HL-60 (cell line): Measurements from ENCODE around the gene DSTYK.

Experiments
- DNase-seq, 2 experiments: peaks; one replicate each; pipeline ENCODE4 v3.0.0-alpha.2; 2010 to 2020; ENCODE audit warnings: low read depth in 1 of 2, low spot score in 1 of 2
- H3K27ac ChIP-seq: fragments of 250-450 bp; sonication (Bioruptor Pico); replicated peaks from 2 replicates; pipeline ENCODE4 v1.5.1; 2020; ENCODE audit warnings: mild to moderate bottlenecking, moderate library complexity
- H3K27me3 ChIP-seq: fragments of 250-450 bp; sonication (Bioruptor Pico); 2 replicates; pipeline ENCODE4 v1.5.1; 2021; ENCODE audit warnings: mild to moderate bottlenecking, moderate library complexity; ENCODE audit not compliant: insufficient read depth, poor library complexity, severe bottlenecking
- H3K4me3 ChIP-seq: replicated peaks from 2 replicates; pipeline ENCODE4 v1.5.1; 2011; ENCODE audit warnings: mild to moderate bottlenecking, control low read depth, low read length; ENCODE audit not compliant: insufficient read depth
- CTCF ChIP-seq: IDR thresholded peaks from one replicate; pipeline ENCODE4 v1.5.1; 2011; ENCODE audit warnings: low read length, control low read depth, inconsistent platforms; ENCODE audit not compliant: insufficient read depth
- GABPA ChIP-seq: IDR thresholded peaks from 2 replicates; pipeline ENCODE4 v1.6.1; 2012; ENCODE audit warnings: low read depth
- POLR2AphosphoS5 ChIP-seq: IDR thresholded peaks from 2 replicates; pipeline ENCODE4 v1.6.1; 2012; ENCODE audit warnings: low read depth
- REST ChIP-seq: IDR thresholded peaks from 2 replicates; pipeline ENCODE4 v1.6.1; 2012; ENCODE audit warnings: low read depth; ENCODE audit not compliant: insufficient replicate concordance
- SPI1 ChIP-seq: IDR thresholded peaks from 2 replicates; pipeline ENCODE4 v1.6.1; 2012; ENCODE audit warnings: low read depth, mild to moderate bottlenecking, borderline replicate concordance

DSTYK gene

GRCh38 chr1:205168291-205168690 is 43.2 kb downstream of the DSTYK start:
- Histone ChIP-seq H3K27me3 (no peaks in the 10 kb centered on the region), H3K27ac (no peak overlapping the region), H3K4me3 (no peak overlapping the region)
- DNase-seq, result no peak
- TF ChIP-seq POLR2AphosphoS5, result no peak
- TF ChIP-seq CTCF, result no peak
- no peak for TF ChIP-seq REST
- TF ChIP-seq SPI1, result no peak
- no peak for TF ChIP-seq GABPA

- Histone ChIP-seq H3K4me3 (no peak overlapping the region), H3K27me3 (no peaks in the 10 kb centered on the region), H3K27ac (no peak overlapping the region)
- no peak for DNase-seq
- TF ChIP-seq REST, result no peak
- TF ChIP-seq SPI1, result no peak
- no peak for TF ChIP-seq CTCF
- no peak for TF ChIP-seq GABPA
- TF ChIP-seq POLR2AphosphoS5, result no peak
Observed at GRCh38 chr1:205162301-205162700, 49.2 kb downstream of the DSTYK start.

GRCh38 chr1:205161076-205161475 is 50.4 kb downstream of the DSTYK start:
- no peak for DNase-seq
- no peak for TF ChIP-seq CTCF
- no peak for TF ChIP-seq REST
- no peak for TF ChIP-seq SPI1
- no peak for TF ChIP-seq POLR2AphosphoS5
- TF ChIP-seq GABPA, result no peak
- Histone ChIP-seq H3K27ac (no peak overlapping the region), H3K27me3 (no peaks in the 10 kb centered on the region), H3K4me3 (no peak overlapping the region)
